GM12865 (cell line): ENCODE data around the gene ZNF454.

Experiments used
- DNase-seq: peaks from one replicate; pipeline ENCODE4 v3.0.0; 2010; ENCODE audit warnings: low read depth
- H3K4me3 ChIP-seq: 2 replicates; pipeline ENCODE4 v1.5.1; 2011; ENCODE audit warnings: mild to moderate bottlenecking, low read depth, low read length, control low read depth
- TF ChIP-seq, protein P1 (sequence below): IDR thresholded peaks from 2 replicates; pipeline ENCODE4 v1.5.1; 2011; ENCODE audit warnings: low read length, control low read depth, low read depth, inconsistent platforms; ENCODE audit not compliant: insufficient read depth; ENCODE audit errors: missing control alignments

The ZNF454 gene

DNA sequence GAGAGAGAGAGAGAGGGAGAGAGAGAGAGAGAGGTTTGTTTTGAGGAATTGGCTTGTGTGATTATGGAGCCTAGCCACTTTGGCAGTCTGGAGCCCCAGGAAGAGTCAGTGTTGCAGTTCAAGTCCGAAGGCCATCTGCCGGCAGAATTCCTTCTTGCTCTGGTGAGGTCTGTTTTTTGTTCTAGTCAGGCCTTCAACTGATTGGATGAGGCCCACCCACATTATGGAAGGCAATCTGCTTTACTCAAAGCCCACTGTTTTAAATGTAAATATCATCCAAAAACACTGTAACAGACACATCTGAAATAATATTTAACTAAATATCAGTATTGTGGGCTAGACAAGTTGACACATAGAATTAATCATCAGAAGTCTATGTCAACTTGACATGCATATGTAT lies 65.6 kb downstream of the ZNF454 start:
- DNase-seq: no peak
- H3K4me3 ChIP-seq: no peak overlapping the region
- TF ChIP-seq, protein P1, sequence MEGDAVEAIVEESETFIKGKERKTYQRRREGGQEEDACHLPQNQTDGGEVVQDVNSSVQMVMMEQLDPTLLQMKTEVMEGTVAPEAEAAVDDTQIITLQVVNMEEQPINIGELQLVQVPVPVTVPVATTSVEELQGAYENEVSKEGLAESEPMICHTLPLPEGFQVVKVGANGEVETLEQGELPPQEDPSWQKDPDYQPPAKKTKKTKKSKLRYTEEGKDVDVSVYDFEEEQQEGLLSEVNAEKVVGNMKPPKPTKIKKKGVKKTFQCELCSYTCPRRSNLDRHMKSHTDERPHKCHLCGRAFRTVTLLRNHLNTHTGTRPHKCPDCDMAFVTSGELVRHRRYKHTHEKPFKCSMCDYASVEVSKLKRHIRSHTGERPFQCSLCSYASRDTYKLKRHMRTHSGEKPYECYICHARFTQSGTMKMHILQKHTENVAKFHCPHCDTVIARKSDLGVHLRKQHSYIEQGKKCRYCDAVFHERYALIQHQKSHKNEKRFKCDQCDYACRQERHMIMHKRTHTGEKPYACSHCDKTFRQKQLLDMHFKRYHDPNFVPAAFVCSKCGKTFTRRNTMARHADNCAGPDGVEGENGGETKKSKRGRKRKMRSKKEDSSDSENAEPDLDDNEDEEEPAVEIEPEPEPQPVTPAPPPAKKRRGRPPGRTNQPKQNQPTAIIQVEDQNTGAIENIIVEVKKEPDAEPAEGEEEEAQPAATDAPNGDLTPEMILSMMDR: no peak

DNA sequence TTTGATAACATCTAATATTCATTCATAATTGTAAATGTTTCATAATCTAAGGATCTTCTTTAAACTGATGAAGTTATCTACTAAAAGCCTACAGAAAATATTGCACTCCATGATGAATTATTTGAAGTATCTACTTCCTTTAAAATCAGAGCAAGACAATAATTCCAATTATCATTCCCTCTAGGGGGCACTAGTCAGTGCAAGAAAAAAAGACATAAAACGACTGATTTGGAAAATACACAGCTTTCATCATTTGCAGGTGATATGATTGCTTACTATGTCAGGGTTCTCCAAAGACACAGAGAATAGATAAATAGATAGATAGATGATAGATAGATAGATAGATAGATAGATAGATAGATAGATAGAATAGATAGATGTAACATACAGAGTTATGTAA lies 67.7 kb downstream of the ZNF454 start:
- DNase-seq: no peak
- TF ChIP-seq, protein P1: no peak
- H3K4me3 ChIP-seq: no peak overlapping the region
